ENCODE data around the gene R3HDML.

DNA sequence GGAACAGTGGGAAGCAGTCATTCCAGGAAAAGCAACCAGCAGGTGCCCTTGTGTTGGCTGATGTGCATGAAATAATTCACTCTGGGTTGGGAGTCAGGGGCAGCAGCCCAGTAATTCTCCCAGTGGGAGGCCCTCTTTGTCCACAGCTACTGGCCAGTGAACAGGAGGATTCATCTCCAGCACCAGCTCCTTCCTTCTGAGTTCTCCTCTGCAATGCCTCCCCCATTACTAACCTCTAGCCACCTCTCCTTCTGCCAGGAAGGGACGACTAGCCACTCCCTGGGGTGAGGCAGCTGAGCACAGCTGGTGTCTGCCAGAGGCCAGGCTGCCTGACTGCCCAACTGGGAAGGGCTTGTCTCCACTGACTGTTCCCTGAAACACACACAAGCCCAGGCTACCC, 12.5 kb upstream of the R3HDML start:
- TF ChIP-seq, protein P1, sequence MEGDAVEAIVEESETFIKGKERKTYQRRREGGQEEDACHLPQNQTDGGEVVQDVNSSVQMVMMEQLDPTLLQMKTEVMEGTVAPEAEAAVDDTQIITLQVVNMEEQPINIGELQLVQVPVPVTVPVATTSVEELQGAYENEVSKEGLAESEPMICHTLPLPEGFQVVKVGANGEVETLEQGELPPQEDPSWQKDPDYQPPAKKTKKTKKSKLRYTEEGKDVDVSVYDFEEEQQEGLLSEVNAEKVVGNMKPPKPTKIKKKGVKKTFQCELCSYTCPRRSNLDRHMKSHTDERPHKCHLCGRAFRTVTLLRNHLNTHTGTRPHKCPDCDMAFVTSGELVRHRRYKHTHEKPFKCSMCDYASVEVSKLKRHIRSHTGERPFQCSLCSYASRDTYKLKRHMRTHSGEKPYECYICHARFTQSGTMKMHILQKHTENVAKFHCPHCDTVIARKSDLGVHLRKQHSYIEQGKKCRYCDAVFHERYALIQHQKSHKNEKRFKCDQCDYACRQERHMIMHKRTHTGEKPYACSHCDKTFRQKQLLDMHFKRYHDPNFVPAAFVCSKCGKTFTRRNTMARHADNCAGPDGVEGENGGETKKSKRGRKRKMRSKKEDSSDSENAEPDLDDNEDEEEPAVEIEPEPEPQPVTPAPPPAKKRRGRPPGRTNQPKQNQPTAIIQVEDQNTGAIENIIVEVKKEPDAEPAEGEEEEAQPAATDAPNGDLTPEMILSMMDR (IDR thresholded peaks at IDR 0.05 in 2 of 3, conservative IDR thresholded peaks at IDR 0.05 in 1 of 3; ENCODE audit: control insufficient read depth in 2 of 3, extremely low read depth in 1 of 3, insufficient read depth in 1 of 3, low read depth in 3 of 3, low read length in 3 of 3) = no peak
- TF ChIP-seq TCF12 (IDR thresholded peaks at IDR 0.05; ENCODE audit: low read depth, low read length) = no peak
- TF ChIP-seq, protein P2, sequence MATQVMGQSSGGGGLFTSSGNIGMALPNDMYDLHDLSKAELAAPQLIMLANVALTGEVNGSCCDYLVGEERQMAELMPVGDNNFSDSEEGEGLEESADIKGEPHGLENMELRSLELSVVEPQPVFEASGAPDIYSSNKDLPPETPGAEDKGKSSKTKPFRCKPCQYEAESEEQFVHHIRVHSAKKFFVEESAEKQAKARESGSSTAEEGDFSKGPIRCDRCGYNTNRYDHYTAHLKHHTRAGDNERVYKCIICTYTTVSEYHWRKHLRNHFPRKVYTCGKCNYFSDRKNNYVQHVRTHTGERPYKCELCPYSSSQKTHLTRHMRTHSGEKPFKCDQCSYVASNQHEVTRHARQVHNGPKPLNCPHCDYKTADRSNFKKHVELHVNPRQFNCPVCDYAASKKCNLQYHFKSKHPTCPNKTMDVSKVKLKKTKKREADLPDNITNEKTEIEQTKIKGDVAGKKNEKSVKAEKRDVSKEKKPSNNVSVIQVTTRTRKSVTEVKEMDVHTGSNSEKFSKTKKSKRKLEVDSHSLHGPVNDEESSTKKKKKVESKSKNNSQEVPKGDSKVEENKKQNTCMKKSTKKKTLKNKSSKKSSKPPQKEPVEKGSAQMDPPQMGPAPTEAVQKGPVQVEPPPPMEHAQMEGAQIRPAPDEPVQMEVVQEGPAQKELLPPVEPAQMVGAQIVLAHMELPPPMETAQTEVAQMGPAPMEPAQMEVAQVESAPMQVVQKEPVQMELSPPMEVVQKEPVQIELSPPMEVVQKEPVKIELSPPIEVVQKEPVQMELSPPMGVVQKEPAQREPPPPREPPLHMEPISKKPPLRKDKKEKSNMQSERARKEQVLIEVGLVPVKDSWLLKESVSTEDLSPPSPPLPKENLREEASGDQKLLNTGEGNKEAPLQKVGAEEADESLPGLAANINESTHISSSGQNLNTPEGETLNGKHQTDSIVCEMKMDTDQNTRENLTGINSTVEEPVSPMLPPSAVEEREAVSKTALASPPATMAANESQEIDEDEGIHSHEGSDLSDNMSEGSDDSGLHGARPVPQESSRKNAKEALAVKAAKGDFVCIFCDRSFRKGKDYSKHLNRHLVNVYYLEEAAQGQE (IDR thresholded peaks at IDR 0.05; ENCODE audit: low read depth, low read length) = no peak
- no peak for TF ChIP-seq ZNF274 (IDR thresholded peaks at IDR 0.05; ENCODE audit: insufficient read depth, insufficient read length)
- TF ChIP-seq HCFC1 (IDR thresholded peaks at IDR 0.05; ENCODE audit: low read length) = no peak
- TF ChIP-seq HDAC6 (IDR thresholded peaks at IDR 0.05; ENCODE audit: unreplicated experiment) = no peak
- no peak for TF ChIP-seq EP300 (IDR thresholded peaks at IDR 0.05; ENCODE audit: borderline replicate concordance in 1 of 2, control insufficient read depth in 1 of 2, low read depth in 2 of 2, low read length in 2 of 2)
